ENCODE results near the gene GSTM3.
"Not testable (repeated sequence)": the region's sequence is repeated elsewhere in the genome, so short reads cannot be mapped to it uniquely, and the experiment has no call there.

GSTM3 gene

DNA sequence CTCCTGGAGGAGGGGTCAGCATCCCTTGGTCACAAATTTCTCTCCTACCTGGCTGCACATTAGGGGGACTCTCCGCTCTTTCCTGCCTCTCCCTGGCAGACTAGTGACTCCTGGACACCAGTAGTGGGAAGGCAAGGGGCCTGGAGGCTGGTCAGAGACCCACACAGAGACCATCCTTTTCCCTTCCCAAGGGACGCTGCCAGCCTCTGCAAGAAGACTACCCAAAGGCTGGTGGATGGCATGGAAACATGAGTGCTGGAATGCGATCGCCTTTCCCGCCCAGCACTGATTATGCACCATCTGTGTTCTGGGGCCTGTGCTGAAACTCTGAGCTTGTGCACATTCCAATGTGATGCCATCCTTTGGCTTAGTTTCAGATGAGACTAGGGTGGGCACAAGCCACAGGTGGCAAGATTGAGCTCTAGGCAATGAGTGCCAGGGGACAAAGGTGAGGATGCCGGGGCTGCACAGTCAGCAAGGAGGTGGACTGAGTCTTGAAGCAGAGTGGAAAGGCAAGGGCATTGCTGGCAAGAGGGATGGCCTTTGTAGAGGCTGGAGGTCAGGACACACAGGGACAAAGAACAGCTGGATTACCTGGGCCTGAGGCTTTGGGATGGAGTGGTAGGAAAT is 35.5 kb upstream of the GSTM3 start:
- in situ Hi-C loops (cut with MboI; ENCODE audit: low sequenced_read_pairs): loop anchor here (5.0 kb wide), 1 partner anchor 211 kb away; no protein-coding TSS in a partner anchor

DNA sequence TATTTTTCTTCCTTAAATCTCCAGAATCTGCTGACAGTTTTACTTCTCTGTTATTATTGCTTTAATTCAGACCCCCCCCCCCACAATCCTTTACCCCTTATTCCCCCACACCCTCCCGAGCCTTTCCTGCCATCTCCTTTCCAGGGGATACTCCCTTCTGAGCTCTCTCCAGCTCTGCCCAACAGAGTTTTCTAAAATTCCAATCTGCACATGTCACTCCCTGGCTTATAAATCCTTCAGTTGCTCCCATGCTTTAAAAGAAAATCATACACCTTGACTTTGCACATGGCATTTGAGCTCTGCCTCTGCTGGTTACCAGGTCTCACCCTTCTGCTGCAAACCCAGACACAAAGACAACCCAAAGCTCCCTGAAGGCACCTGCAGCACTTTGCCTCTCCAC is 34.6 kb upstream of the GSTM3 start:
- in situ Hi-C loops (cut with MboI; ENCODE audit: low sequenced_read_pairs): loop anchor here (5.0 kb wide), 1 partner anchor 212 kb away; no protein-coding TSS in a partner anchor

DNA sequence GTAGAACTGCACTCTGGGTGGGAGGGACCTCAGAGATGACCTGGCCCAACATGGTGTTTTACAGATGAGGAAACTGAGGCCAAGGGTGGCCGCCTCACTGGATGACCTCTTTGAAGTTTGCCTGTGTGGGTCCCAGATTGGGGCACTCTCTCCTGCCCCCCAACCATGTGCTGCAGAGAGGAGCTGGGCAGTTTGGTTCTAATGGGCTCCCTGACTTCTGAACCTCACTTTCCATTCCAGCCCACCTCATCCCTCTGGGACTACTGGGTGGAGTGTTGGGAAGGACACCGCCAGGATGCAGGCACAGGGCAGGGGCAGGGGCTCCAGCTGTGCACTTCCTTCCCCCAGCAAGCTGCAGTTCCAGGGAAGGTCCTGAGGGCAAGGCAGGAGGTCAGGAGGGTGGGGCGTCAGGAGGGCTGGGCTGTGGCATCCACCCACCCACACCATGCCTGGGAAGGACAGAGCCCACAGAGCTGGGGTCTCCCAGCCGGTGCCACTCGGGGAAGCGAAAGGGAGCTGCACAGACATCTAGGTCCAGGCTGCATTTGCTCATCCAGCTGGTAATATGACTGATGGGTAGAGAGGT is 33.2 kb upstream of the GSTM3 start:
- in situ Hi-C loops (cut with MboI; ENCODE audit: low sequenced_read_pairs): loop anchor here (5.0 kb wide), 2 partner anchors 122 to 232 kb away; no protein-coding TSS in a partner anchor

DNA sequence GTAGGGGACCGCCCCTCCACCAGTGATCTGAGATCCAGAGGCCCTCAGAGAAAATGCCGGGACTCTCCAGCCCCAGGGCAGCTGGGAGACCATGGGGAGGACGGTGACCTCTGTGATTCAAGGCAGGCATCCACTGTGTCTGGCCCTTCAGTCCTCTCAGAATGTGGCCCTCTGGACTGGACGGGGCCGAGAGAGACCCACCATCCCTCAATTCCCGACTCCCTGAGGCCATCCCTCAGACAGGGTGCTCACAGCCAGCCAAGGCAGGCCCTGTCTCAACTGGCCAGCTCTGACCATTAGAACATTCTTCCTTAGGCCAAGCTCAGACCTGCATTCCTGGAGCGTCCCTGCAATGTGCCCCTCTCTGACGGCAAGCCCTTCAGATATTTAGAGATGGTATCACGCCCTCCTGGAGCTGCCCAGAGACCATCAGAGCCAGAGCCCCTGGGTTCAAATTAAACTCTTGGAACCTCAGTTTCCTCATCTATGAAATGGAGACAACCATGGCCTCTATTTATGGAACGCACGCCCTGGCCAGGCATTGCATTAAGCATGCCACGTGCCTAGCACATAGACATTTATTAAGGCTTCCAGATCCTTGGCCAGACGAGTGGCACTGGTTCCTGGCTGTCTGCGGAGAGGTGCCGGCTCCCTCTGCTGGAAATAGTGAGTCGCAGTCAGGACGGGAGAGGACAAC is 32.5 kb upstream of the GSTM3 start:
- in situ Hi-C loops (cut with MboI; ENCODE audit: low sequenced_read_pairs): loop anchor here (5.0 kb wide), 2 partner anchors 121 to 231 kb away; no protein-coding TSS in a partner anchor

DNA sequence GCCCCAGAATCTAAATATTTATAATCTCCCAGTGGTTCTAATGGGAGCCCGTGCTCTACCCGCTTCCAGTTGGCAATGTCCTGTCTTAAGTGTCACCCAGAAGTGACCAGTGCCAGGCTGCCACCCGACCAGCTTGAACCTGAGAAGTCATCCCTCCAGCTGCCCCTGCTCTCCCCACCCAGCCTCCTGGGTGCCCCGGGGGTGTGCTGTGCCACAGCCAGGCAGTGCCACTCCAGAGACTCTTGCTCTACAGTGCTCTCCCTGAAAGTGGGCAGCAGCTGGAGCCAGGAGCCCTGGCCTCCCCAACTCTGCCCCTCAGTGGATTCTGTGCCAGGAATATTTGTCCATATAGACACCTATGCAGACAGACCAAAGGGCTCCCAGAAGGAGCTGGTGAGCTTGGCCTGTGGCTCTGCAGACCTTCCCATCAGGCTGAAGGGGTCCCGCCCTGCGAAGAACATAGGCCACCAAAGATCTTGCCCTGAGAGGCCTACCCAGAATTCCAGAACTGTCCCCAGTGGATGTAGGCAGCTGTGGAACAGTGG is 31.9 kb upstream of the GSTM3 start:
- in situ Hi-C loops (cut with MboI; ENCODE audit: low sequenced_read_pairs): loop anchor here (5.0 kb wide), 2 partner anchors 120 to 230 kb away; no protein-coding TSS in a partner anchor

DNA sequence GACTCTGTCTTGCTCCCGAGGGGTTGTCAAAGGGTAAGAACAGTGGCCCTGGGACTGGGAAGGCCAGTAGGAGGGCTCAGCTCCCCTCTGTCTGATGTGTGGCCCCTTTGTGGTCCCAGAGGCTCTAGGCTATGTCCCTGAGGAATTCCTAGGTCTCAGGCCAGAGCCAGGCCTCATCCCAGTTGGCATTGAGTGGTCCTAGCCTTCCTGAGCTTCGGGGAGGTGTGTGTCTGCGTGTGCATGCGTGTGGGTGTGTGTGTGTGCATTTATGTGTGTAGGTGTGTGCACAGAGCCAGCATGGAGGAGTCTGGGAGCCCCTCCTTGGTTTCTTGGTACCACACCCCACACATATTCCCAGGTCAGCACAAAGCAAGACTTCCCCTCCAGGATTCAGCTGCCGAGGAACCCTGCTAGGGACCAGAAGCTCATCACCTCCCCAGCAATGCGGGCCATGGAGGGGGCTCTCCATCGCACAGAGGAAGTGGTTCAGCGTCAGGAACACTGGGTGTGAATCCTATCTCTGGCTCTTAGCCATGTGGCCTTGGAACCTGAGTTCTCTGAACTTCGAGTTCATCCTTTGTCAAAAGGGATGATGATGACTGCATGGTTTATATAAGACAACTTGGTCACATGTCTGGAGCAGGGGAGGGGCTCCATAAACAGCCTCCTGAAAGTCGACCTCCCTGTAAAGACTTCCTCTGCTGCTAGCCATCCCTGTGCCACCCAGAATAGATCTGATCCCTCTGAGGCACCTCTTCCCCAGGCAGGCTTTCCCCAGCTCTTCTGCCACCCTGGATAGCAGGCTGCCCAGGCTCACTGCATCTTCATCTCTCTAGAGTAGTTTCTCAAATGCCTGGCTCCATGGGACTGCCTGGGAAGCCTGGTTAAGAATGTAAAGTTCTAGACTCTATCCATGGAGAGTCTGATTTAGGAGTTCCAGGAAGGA is 31.1 kb upstream of the GSTM3 start:
- in situ Hi-C loops (cut with MboI; ENCODE audit: low sequenced_read_pairs): loop anchor here (5.0 kb wide), 2 partner anchors 120 to 230 kb away; no protein-coding TSS in a partner anchor

DNA sequence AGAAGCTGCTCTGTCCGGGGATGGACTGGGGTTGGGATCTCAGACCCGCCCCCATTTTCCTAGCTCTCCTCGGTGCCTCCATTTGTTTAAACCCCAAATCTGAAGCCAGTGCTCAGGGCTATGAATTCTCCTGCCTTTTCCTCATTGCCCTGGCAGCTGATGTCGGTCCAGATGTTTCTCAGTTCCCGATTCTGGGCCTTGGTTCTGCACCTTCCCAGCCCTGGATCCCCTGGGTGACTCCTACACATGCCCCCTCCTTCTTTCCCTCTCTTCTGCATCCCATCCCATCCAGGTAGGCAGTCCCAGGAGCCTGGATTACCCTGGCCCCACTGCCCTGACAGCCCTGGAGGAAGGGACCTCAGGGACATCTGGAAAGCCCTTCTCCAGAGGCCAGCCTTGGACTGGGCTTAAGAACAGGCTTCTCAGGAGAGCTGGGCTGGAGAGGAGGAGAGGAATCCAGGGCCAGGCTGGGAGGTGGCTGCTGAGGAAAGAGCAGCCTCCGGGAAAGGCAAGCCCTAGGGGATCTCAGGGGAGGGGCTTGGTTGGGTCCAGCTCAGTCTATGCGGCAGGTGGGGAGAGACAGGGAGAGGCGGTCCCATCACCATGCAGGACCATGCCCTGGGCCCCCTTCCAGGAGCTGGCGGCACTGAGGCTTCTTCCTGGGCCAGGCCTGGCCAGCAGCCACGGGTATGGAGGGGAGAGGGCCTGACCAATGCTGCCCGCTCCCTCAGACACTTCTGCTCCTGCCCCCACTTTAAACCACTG is 29.7 kb upstream of the GSTM3 start:
- in situ Hi-C loops (cut with MboI; ENCODE audit: low sequenced_read_pairs): loop anchor here (5.0 kb wide), 2 partner anchors 118 to 228 kb away; no protein-coding TSS in a partner anchor

DNA sequence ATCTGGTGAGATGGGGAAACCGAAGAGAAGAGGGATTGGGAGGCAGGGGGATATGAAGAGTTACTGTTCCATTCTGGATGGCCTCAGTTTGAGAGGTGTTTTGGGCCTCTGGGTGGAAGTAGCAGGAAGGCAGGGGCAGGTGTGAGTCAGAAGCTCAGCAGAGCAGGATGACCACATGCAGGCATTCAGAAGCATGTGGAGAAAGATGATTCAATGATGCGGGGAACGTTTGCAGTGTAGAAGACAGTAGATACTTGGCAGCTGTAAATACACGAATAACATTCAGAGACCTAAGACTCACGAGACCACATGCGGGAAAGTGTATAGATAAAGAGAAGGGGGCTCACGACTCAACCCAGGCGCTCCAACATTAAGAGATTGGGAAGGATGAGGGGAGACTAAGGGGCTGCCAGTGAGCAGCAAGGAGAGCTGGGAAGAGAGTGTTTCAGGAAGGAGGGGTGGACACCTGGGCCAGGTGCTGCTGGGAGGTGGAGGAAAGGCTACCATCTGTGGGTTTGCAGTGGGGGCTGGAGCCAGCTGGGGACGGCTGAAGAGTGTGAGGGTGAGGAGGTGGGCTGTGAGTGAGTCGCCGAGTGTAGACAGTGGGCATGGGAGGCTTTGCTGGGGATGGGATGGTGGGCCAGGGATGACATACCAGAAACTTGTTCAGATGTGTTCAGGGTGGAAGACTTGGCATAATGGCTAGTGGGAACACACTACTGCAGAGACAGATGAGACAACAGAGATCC is 28.7 kb upstream of the GSTM3 start:
- in situ Hi-C loops (cut with MboI; ENCODE audit: low sequenced_read_pairs): loop anchor here (5.0 kb wide), 2 partner anchors 117 to 227 kb away; no protein-coding TSS in a partner anchor

DNA sequence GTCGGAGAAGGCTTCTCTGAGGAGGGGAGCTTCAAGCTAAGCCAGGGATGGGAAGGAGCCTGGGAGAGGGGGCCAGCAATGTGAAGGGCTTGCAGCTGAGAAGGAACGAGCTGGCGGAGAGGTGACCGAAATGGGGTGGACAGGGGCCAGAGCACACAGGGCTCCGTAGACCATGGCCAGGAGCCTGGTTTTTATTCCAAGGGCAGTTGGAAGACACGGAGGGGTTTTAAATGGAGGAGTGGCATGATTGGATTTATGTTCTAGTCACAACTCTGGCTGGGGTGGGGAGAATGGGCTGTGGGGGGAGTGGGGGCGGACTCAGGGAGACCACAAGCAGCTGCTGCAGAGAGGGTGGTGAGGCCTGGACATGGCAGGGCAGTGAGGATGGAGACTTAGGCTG is 28.0 kb upstream of the GSTM3 start:
- in situ Hi-C loops (cut with MboI; ENCODE audit: low sequenced_read_pairs): no loop called here

DNA sequence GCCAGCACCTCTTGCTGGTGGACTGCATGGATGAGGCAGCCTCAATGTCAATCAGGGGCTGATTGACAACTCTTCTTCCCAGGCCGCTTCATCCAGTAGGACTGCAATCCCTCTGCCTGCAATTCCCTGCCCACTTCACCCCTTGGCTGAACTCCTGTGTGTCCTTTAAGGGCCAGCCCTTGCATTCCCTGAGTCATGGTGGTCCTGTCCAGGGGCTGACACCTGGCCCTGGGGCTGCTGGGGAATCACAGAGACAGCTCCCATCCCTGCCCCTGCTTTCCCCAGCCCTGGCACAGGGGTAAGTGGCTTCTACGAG is 27.5 kb upstream of the GSTM3 start:
- in situ Hi-C loops (cut with MboI; ENCODE audit: low sequenced_read_pairs): no loop called here

DNA sequence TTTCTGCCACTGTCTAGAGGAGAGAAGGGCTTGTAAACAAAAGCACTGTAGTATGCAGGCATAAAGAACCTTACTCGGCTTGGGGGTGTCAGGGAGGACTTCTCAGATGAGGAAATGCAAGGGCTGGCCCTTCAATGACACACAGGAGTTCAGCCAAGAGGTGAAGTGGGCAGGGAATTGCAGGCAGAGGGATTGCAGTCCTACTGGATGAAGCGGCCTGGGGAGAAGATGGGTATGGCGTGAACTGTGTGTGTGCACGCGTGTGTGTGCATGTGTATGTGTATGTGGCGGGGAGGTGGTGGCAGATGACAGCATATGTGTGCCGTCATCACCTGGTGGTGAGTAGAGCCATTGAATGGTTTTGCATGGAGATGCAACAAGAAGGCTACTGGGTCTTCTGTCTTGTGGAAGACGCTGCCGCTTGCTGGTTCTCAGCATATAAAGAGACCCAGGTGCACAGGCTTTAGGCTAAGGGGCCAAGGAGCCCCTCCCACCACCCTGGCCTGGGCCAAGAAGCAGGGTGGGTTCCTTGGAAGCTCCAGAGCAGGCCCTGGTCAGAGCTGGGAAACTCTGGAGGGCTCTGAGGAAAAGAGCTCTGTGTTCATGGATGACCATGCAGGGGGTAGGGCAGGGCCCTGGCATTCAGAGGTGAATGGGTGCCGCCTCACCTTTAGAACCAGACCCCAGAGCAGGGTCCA is 26.9 kb upstream of the GSTM3 start:
- in situ Hi-C loops (cut with MboI; ENCODE audit: low sequenced_read_pairs): no loop called here

DNA sequence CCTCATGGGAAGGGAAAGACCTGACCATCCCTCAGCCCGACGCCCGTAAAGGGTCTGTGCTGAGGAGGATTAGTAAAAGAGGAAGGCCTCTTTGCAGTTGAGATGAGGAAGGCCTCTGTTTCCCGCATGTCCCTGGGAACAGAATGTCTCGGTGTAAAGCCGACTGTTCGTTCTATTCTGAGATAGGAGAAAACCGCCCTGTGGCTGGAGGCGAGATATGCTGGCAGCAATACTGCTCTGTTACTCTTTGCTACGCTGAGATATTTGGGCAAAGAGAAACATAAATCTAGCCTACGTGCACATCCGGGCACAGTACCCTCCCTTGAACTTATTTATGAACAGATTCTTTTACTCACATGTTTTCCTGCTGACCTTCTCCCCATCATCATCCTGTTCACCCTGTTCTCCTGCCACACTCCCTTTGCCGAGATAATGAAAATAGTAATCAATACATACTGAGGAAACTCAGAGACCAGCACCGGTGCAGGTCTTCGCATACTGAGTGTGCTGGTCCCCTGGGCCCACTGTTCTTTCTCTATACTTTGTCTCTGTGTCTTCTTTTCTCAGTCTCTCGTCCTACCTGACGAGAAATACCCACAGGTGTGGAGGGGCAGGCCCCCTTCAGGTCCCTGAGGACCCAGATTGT is 26.3 kb upstream of the GSTM3 start:
- in situ Hi-C loops (cut with MboI; ENCODE audit: low sequenced_read_pairs): not testable (repeated sequence)

DNA sequence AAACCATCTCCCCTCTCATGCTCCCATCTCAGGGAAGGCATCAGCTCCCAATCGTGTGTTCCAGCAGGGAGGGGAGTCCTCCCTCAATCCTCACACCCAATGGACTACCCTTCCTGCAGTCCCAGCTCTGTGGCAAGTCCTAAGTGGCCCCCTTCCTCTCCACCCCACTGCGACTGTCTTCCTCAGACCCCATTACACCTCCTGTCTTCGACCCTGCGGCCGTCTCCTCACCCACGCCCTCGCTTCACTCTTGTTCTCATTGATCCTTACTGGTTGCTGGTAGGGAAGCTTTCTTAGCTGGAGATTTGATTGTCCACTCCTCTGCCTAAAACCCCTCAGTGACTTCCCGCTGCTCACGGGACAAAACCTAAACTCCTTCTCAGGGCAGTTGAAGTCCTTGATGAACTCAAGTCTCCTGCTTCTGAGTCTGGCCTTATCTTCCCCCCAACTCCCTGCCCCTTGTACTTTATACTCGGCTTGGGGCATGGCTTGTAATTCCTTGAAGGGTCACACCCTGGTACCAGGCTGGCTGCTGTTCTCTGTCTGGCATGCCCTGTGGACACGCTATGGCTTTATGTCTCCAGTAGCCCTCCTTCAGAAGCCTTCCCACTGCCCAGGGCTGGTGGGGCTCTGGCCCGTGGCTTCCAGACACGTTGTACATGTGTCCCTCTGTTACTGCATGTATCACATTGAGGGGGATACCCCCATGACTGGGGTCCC is 25.2 kb upstream of the GSTM3 start:
- in situ Hi-C loops (cut with MboI; ENCODE audit: low sequenced_read_pairs): no loop called here

DNA sequence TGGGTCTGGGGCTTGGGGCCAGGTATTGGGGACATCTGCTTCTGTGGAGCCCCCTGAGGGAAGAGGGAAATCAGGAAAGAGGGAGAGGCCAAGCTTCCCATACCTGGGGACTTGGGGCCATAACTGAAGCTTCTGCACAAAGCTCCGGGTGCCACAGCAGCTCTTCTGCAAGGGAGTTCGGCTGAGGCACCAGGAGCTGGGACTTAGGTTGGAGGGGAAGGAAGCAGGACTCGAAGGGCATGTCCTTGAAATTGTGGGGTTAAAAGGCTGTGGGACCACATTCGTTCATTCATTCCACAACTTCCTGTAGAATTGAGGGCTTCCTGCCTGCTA is 24.6 kb upstream of the GSTM3 start:
- in situ Hi-C loops (cut with MboI; ENCODE audit: low sequenced_read_pairs): no loop called here

DNA sequence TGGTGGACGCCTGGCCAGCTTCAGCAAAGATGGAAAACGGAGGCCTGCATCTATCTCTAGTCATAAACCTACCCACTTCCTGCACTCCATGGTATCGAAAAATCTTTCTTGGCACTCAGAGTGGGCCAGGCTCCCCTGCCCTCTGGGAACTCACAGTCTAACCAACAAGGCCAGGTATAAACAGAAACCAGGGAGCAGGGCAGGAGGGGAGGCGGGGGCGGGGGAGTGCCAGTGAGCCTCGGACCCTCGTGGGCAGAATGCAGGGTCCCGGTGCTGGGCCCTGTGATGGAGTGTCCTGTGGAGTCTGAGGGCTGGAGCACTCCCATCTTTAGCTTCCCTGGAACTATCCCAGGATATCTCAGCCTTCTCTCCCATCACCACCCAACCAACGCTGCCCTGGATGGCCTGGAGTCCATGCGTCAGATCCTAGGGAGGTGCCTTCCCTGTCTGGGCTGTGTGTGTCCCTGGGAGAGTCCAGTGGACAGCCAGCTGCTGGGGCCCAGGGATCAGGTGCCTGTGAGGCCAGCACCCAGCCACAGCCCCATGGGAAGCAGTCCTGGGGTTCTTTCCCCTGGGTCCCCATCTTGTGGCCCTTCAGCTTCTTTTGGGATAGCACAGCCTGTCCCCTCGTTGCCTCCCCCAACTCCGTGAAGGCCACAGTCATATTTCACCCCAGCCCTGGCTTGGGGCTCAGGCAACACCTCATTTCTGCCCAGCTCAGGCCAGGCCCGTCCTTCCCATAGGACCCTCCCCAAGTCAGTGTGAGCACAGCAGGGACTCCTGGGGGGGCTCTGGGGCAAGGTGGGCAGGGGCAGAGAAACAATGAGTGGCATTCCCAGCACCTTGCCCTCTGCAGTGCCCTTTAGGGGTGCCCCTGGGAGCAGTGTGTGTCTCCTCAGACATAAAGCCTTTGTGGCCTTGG is 24.0 kb upstream of the GSTM3 start:
- in situ Hi-C loops (cut with MboI; ENCODE audit: low sequenced_read_pairs): no loop called here

DNA sequence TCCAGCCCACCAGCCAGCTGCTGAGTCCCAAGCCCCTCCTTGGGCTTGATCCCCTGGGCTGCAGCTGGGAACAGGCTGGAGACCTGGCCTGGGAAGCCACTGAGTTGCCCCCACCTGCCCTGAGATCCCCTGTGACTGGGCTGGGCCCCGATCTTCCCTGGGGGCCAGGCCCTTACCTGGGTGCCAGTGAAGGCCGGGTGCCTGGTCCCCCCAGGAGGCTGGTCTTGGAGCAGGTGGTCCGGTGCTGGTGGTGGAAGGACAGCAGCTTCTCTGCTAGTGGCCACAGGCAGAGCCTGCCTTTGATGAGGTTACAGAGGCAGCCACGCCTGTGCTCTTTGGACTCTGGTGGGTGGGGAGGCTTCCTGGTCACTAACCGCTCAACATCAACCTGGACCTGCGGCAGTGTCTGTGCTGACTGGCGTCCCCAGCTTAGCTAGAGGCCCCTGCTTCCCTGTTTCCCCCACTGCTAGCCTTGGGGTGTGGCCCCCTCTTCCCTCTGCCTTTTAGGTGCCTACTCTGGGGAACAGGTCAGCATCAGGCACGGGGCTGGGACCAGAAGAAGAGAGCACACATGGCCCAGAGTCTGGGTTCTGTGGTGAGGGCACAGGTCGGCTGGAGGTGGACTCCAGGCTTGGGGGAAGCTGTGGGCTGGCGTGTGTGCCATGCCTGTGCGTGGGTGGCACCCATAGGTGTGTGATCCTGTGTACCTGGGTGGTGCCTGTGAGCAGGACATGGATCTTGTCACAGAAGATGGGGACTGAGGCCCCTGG is 23.0 kb upstream of the GSTM3 start, which contains the start of gene EPS8L3:
Gene EPS8L3, minus strand, starts transcription at position 278 of the 770 bp plus-strand sequence. CDS start 2,174 bp downstream, outside the sequence.
- in situ Hi-C loops (cut with MboI; ENCODE audit: low sequenced_read_pairs): no loop called here
